Measurements from ENCODE around the gene PACS2. TPM values are rescaled to one million over a fixed set of nuclear protein-coding genes. Genes with fewer than 3 reads are reported as not detected.
A peak's percentile ranks its signal among the peaks of the same experiment; 100 is the strongest.
"Not testable (repeated sequence)": the region's sequence is repeated elsewhere in the genome, so short reads cannot be mapped to it uniquely, and the experiment has no call there.

PACS2 gene
- total RNA-seq, 1 donor from 2014 or later: 84.3 TPM

GRCh38 chr14:105287249-105288102 is 27.1 kb upstream of the PACS2 start:
- no peak for DNase-seq (ENCODE audit: low spot score)

GRCh38 chr14:105288936-105289335 is 25.6 kb upstream of the PACS2 start:
- DNase-seq (ENCODE audit: low spot score): not testable (repeated sequence)

- no peak for DNase-seq (ENCODE audit: low spot score)
These were observed 23.8 kb upstream of the PACS2 start for GRCh38 chr14:105290621-105291346.

GRCh38 chr14:105292826-105293711 is 21.5 kb upstream of the PACS2 start:
- DNase-seq (ENCODE audit: low spot score): no peak

GRCh38 chr14:105294142-105294597 is 20.4 kb upstream of the PACS2 start:
- no peak for DNase-seq (ENCODE audit: low spot score)

- DNase-seq (ENCODE audit: low spot score): not testable (repeated sequence)
These were observed 17.2 kb upstream of the PACS2 start for GRCh38 chr14:105297311-105297710.

GRCh38 chr14:105299654-105300541 is 14.7 kb upstream of the PACS2 start:
- DNase-seq (ENCODE audit: low spot score): no peak

GRCh38 chr14:105300542-105301102 is 13.9 kb upstream of the PACS2 start, which contains the start of gene BRF1:
TSS of gene BRF1 (minus strand) at chr14:105301001. CDS start at chr14:105300629, 372 bp downstream.
- DNase-seq (ENCODE audit: low spot score): peak; percentile 99

- DNase-seq (ENCODE audit: low spot score): peak; percentile 99
These were observed 13.2 kb upstream of the PACS2 start for GRCh38 chr14:105301103-105301914.

- not testable (repeated sequence) for DNase-seq (ENCODE audit: low spot score)
These were observed 12.7 kb upstream of the PACS2 start for GRCh38 chr14:105301915-105302249.

GRCh38 chr14:105303949-105304348 is 10.6 kb upstream of the PACS2 start:
- DNase-seq (ENCODE audit: low spot score): no peak

GRCh38 chr14:105304565-105304964 is 10.0 kb upstream of the PACS2 start:
- no peak for DNase-seq (ENCODE audit: low spot score)

- no peak for DNase-seq (ENCODE audit: low spot score)
These were observed 9.2 kb upstream of the PACS2 start for GRCh38 chr14:105305345-105305744.

- DNase-seq (ENCODE audit: low spot score): no peak
These were observed 8.8 kb upstream of the PACS2 start for GRCh38 chr14:105305791-105306190.

GRCh38 chr14:105307052-105307727 is 7.4 kb upstream of the PACS2 start:
- no peak for DNase-seq (ENCODE audit: low spot score)

GRCh38 chr14:105309371-105309770 is 5.2 kb upstream of the PACS2 start:
- DNase-seq (ENCODE audit: low spot score): no peak

- no peak for DNase-seq (ENCODE audit: low spot score)
These were observed 2.7 kb upstream of the PACS2 start for GRCh38 chr14:105311838-105312237.

GRCh38 chr14:105312973-105313372 is 1.6 kb upstream of the PACS2 start:
- no peak for DNase-seq (ENCODE audit: low spot score)
